SK-N-SH treated with all-trans-retinoic acid at 6 μM for 48 hours (cell line): ENCODE results near the gene HES5.

Experiments
- ATAC-seq: fragments of 200-7000 bp; cut with Tn5 transposase; 3 replicates; pipeline ENCODE4 v1.9.1; 2020; ENCODE audit warnings: mild to moderate bottlenecking, moderate library complexity
- ARNTL ChIP-seq: fragments of 450-650 bp; formaldehyde crosslinking; IDR thresholded peaks from 2 replicates; pipeline ENCODE4 v1.5.0; 2020; ENCODE audit warnings: low read depth, mild to moderate bottlenecking, moderate library complexity, borderline replicate concordance
- BACH2 ChIP-seq: fragments of 250-450 bp; sonication (Bioruptor Pico); IDR thresholded peaks from 2 replicates; pipeline ENCODE4 v1.9.0; 2021; ENCODE audit warnings: mild to moderate bottlenecking, borderline replicate concordance
- CSDC2 ChIP-seq: fragments of 250-450 bp; sonication (Bioruptor Pico); IDR thresholded peaks from 2 replicates; pipeline ENCODE4 v1.5.0; 2020; ENCODE audit warnings: mild to moderate bottlenecking, moderate library complexity
- ESRRG ChIP-seq: fragments of 250-450 bp; sonication (Bioruptor Pico); IDR thresholded peaks from 2 replicates; pipeline ENCODE4 v1.6.1; 2021; ENCODE audit warnings: mild to moderate bottlenecking
- ISL1 ChIP-seq: fragments of 250-450 bp; sonication (Bioruptor Pico); IDR thresholded peaks from 2 replicates; pipeline ENCODE4 v2.1.2; 2022; ENCODE audit warnings: mild to moderate bottlenecking, moderate library complexity
- OSR1 ChIP-seq: fragments of 250-450 bp; sonication (Bioruptor Pico); IDR thresholded peaks from 2 replicates; pipeline ENCODE4 v1.8.0; 2022; ENCODE audit warnings: moderate library complexity, mild to moderate bottlenecking, inconsistent platforms
- POU6F1 ChIP-seq: fragments of 250-450 bp; sonication (Bioruptor Pico); IDR thresholded peaks from 2 replicates; pipeline ENCODE4 v1.8.0; 2021; ENCODE audit warnings: low read depth, mild to moderate bottlenecking, moderate library complexity, borderline replicate concordance
- PPARA ChIP-seq: fragments of 250-450 bp; sonication (Bioruptor Pico); IDR thresholded peaks from 2 replicates; pipeline ENCODE4 v1.5.0; 2020; ENCODE audit warnings: mild to moderate bottlenecking, borderline replicate concordance
- RARB ChIP-seq: fragments of 250-450 bp; sonication (Bioruptor Pico); IDR thresholded peaks from 2 replicates; pipeline ENCODE4 v1.8.0; 2021; ENCODE audit warnings: mild to moderate bottlenecking, moderate library complexity
- SNAI2 ChIP-seq: fragments of 250-450 bp; sonication (Bioruptor Pico); IDR thresholded peaks from 2 replicates; pipeline ENCODE4 v1.5.0; 2020; ENCODE audit warnings: mild to moderate bottlenecking, moderate library complexity
- TCF4 ChIP-seq: fragments of 250-450 bp; sonication (Bioruptor Pico); IDR thresholded peaks from 2 replicates; pipeline ENCODE4 v1.8.0; 2021; ENCODE audit warnings: mild to moderate bottlenecking, moderate library complexity, borderline replicate concordance
- TOX ChIP-seq: fragments of 250-450 bp; sonication (Bioruptor Pico); IDR thresholded peaks from 2 replicates; pipeline ENCODE4 v1.8.0; 2021; ENCODE audit warnings: mild to moderate bottlenecking, moderate library complexity, borderline replicate concordance
- ZC3H10 ChIP-seq: fragments of 250-450 bp; sonication (Bioruptor Pico); IDR thresholded peaks from 2 replicates; pipeline ENCODE4 v1.5.1; 2021; ENCODE audit warnings: mild to moderate bottlenecking, moderate library complexity
- ZFP3 ChIP-seq: fragments of 250-450 bp; sonication (Bioruptor Pico); IDR thresholded peaks from 2 replicates; pipeline ENCODE4 v1.5.0; 2020; ENCODE audit warnings: mild to moderate bottlenecking, moderate library complexity
- ZFP30 ChIP-seq: fragments of 450-650 bp; formaldehyde crosslinking; IDR thresholded peaks from 2 replicates; pipeline ENCODE4 v1.5.0; 2022; ENCODE audit warnings: mild to moderate bottlenecking, moderate library complexity
- ZNF565 ChIP-seq: fragments of 450-650 bp; formaldehyde crosslinking; conservative IDR thresholded peaks from 2 replicates; pipeline ENCODE4 v1.5.0; 2020; ENCODE audit warnings: low read depth, mild to moderate bottlenecking, moderate library complexity
- ZNF8 ChIP-seq: fragments of 450-650 bp; formaldehyde crosslinking; IDR thresholded peaks from 2 replicates; pipeline ENCODE4 v1.5.0; 2020; ENCODE audit warnings: mild to moderate bottlenecking, moderate library complexity
- TF ChIP-seq, protein P1 (sequence below): fragments of 250-450 bp; sonication (Bioruptor Pico); IDR thresholded peaks from 2 replicates; pipeline ENCODE4 v1.8.0; 2020; ENCODE audit warnings: mild to moderate bottlenecking, moderate library complexity, borderline replicate concordance
- TF ChIP-seq, protein P2 (sequence below): fragments of 250-450 bp; sonication (Bioruptor Pico); IDR thresholded peaks from 2 replicates; pipeline ENCODE4 v1.5.0; 2020; ENCODE audit warnings: mild to moderate bottlenecking, moderate library complexity
- TF ChIP-seq, protein P3 (sequence below): fragments of 250-450 bp; sonication (Bioruptor Pico); IDR thresholded peaks from 2 replicates; pipeline ENCODE4 v1.5.1; 2020; ENCODE audit warnings: low read depth, mild to moderate bottlenecking, moderate library complexity
- TF ChIP-seq, protein P4 (sequence below): fragments of 250-450 bp; sonication (Bioruptor Pico); IDR thresholded peaks from 2 replicates; pipeline ENCODE4 v1.5.1; 2021; ENCODE audit warnings: mild to moderate bottlenecking, moderate library complexity

The HES5 gene

DNA sequence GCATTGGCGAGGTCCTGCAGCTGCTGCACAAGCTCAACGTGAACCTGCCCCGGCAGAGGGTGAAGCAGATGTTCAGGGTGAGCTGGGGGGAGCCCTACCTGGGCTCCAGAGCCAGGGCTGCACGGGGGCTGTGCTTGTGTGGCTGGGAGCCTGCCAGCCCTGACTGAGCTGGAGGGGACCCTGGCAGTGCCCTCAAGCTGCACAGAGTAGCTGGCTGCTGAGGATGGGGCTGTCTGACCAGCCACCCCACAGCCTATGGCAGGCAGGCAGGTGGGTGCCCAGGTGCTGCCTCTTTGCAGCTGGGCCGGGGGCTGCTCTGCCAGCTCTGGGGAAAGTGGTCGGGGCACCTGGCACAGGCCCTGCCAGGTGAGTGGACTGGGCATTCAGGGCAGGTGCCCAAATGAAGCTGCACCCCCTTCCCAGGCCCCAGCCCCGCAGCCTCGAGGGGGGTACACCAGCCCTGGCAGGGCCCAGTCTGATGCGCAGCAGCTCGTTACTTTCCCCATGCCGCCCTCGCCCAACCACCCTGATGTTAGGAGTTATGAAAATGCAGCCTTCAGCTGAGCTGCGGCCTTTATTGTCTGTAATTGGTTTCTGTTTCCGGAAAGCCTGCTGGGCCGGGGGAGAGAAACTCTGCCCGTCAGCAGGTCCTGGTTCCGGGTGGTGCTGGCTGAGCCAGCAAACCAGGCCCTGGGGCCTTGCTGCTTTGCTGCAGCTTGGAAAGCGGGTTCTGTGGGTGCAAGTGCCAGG is 49.7 kb downstream of the HES5 start:
- no peak for ATAC-seq
- TF ChIP-seq, protein P1, sequence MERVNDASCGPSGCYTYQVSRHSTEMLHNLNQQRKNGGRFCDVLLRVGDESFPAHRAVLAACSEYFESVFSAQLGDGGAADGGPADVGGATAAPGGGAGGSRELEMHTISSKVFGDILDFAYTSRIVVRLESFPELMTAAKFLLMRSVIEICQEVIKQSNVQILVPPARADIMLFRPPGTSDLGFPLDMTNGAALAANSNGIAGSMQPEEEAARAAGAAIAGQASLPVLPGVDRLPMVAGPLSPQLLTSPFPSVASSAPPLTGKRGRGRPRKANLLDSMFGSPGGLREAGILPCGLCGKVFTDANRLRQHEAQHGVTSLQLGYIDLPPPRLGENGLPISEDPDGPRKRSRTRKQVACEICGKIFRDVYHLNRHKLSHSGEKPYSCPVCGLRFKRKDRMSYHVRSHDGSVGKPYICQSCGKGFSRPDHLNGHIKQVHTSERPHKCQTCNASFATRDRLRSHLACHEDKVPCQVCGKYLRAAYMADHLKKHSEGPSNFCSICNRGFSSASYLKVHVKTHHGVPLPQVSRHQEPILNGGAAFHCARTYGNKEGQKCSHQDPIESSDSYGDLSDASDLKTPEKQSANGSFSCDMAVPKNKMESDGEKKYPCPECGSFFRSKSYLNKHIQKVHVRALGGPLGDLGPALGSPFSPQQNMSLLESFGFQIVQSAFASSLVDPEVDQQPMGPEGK (CRISPR knock-in tag): no peak
- TF ChIP-seq, protein P2, sequence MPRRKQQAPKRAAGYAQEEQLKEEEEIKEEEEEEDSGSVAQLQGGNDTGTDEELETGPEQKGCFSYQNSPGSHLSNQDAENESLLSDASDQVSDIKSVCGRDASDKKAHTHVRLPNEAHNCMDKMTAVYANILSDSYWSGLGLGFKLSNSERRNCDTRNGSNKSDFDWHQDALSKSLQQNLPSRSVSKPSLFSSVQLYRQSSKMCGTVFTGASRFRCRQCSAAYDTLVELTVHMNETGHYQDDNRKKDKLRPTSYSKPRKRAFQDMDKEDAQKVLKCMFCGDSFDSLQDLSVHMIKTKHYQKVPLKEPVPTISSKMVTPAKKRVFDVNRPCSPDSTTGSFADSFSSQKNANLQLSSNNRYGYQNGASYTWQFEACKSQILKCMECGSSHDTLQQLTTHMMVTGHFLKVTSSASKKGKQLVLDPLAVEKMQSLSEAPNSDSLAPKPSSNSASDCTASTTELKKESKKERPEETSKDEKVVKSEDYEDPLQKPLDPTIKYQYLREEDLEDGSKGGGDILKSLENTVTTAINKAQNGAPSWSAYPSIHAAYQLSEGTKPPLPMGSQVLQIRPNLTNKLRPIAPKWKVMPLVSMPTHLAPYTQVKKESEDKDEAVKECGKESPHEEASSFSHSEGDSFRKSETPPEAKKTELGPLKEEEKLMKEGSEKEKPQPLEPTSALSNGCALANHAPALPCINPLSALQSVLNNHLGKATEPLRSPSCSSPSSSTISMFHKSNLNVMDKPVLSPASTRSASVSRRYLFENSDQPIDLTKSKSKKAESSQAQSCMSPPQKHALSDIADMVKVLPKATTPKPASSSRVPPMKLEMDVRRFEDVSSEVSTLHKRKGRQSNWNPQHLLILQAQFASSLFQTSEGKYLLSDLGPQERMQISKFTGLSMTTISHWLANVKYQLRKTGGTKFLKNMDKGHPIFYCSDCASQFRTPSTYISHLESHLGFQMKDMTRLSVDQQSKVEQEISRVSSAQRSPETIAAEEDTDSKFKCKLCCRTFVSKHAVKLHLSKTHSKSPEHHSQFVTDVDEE (CRISPR knock-in tag): no peak
- TF ChIP-seq TOX (CRISPR knock-in tag): no peak
- no peak for TF ChIP-seq RARB
- no peak for TF ChIP-seq ZNF8 (CRISPR knock-in tag)
- no peak for TF ChIP-seq CSDC2 (CRISPR knock-in tag)
- TF ChIP-seq ARNTL (CRISPR knock-in tag): no peak
- TF ChIP-seq ZC3H10 (CRISPR knock-in tag): no peak
- no peak for TF ChIP-seq ESRRG (CRISPR knock-in tag)
- no peak for TF ChIP-seq ZFP3 (CRISPR knock-in tag)
- TF ChIP-seq ZNF565 (CRISPR knock-in tag): no peak
- TF ChIP-seq SNAI2: no peak
- TF ChIP-seq, protein P3, sequence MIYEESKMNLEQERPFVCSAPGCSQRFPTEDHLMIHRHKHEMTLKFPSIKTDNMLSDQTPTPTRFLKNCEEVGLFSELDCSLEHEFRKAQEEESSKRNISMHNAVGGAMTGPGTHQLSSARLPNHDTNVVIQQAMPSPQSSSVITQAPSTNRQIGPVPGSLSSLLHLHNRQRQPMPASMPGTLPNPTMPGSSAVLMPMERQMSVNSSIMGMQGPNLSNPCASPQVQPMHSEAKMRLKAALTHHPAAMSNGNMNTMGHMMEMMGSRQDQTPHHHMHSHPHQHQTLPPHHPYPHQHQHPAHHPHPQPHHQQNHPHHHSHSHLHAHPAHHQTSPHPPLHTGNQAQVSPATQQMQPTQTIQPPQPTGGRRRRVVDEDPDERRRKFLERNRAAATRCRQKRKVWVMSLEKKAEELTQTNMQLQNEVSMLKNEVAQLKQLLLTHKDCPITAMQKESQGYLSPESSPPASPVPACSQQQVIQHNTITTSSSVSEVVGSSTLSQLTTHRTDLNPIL: no peak
- no peak for TF ChIP-seq BACH2
- TF ChIP-seq TCF4: no peak
- TF ChIP-seq, all 23 proteins: peak for 0

GRCh38 chr1:2479618-2480017 is 50.4 kb downstream of the HES5 start:
- TF ChIP-seq, protein P3: no peak
- ATAC-seq: no peak

DNA sequence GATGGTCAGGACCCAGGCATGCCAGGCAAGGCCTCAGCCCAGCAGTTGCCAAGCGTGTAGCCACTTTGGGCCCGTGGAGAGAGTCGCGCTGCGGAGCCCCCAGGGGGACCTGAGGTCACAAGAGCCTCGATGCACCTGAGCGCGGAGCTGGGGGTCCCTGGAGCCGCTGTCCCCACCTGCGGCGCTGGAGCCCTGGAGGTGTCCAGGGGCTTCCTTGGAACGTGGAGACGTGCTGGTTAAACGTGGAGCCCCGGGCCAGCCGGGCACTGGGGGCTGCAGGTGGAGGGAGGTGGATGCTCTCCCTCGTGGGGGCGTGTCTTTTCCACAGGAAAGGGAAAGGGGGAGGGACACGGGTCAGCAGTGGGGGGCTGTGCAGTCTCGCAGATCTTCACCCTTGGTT is 50.9 kb downstream of the HES5 start:
- no peak for ATAC-seq
- no peak for TF ChIP-seq ZFP30 (CRISPR knock-in tag)
- TF ChIP-seq, protein P4, sequence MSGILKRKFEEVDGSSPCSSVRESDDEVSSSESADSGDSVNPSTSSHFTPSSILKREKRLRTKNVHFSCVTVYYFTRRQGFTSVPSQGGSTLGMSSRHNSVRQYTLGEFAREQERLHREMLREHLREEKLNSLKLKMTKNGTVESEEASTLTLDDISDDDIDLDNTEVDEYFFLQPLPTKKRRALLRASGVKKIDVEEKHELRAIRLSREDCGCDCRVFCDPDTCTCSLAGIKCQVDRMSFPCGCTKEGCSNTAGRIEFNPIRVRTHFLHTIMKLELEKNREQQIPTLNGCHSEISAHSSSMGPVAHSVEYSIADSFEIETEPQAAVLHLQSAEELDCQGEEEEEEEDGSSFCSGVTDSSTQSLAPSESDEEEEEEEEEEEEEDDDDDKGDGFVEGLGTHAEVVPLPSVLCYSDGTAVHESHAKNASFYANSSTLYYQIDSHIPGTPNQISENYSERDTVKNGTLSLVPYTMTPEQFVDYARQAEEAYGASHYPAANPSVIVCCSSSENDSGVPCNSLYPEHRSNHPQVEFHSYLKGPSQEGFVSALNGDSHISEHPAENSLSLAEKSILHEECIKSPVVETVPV (CRISPR knock-in tag): no peak
- no peak for TF ChIP-seq PPARA (CRISPR knock-in tag)
- no peak for TF ChIP-seq ZC3H10 (CRISPR knock-in tag)
- TF ChIP-seq OSR1 (CRISPR knock-in tag): no peak
- TF ChIP-seq ESRRG (CRISPR knock-in tag): no peak
- no peak for TF ChIP-seq BACH2
- no peak for TF ChIP-seq POU6F1 (CRISPR knock-in tag)
- no peak for TF ChIP-seq ZNF565 (CRISPR knock-in tag)
- no peak for TF ChIP-seq ARNTL (CRISPR knock-in tag)
- TF ChIP-seq, protein P2 (CRISPR knock-in tag): no peak
- no peak for TF ChIP-seq TCF4
- TF ChIP-seq ISL1 (CRISPR knock-in tag): no peak
- no peak for TF ChIP-seq RARB
- TF ChIP-seq, protein P1 (CRISPR knock-in tag): no peak
- no peak for TF ChIP-seq ZFP3 (CRISPR knock-in tag)
